Loucy (cell line): Measurements from ENCODE around the gene LMO7.

Experiments used
- CTCF ChIP-seq: fragments of 200-600 bp; sonication (generic); conservative IDR thresholded peaks from 2 replicates; pipeline ENCODE4 v1.5.1; 2014; ENCODE audit warnings: mild to moderate bottlenecking, antibody characterized with exemption, low read length
- EZH2phosphoT487 ChIP-seq: fragments of 200-600 bp; IDR thresholded peaks from 2 replicates; pipeline ENCODE4 v1.6.1; 2018; ENCODE audit warnings: antibody characterized with exemption, mild to moderate bottlenecking, moderate library complexity, borderline replicate concordance

GRCh38 chr13:75836441-75836840 lies 200.3 kb downstream of the LMO7 start:
- TF ChIP-seq CTCF (no peak), EZH2phosphoT487 (no peak)
